Fibroblast of pulmonary artery (primary cell): ENCODE results near the gene SCG3.

ENCODE experiments used
- DNase-seq: peaks from one replicate; pipeline ENCODE4 v3.0.0-alpha.2; 2010; ENCODE audit warnings: low read depth
- H3K4me3 ChIP-seq: replicated peaks from 2 replicates; pipeline ENCODE4 v1.5.1; 2011; ENCODE audit warnings: low read depth, mild to moderate bottlenecking, control low read depth, low read length, moderate library complexity
- CTCF ChIP-seq: IDR thresholded peaks from 2 replicates; pipeline ENCODE4 v1.5.1; 2011; ENCODE audit warnings: mild to moderate bottlenecking, control low read depth, low read length, inconsistent platforms; ENCODE audit errors: missing control alignments

Gene SCG3

GRCh38 chr15:51669381-51669780 lies 11.9 kb upstream of the SCG3 start:
- no peak overlapping the region for H3K4me3 ChIP-seq
- DNase-seq = no peak
- no peak for TF ChIP-seq CTCF

DNA sequence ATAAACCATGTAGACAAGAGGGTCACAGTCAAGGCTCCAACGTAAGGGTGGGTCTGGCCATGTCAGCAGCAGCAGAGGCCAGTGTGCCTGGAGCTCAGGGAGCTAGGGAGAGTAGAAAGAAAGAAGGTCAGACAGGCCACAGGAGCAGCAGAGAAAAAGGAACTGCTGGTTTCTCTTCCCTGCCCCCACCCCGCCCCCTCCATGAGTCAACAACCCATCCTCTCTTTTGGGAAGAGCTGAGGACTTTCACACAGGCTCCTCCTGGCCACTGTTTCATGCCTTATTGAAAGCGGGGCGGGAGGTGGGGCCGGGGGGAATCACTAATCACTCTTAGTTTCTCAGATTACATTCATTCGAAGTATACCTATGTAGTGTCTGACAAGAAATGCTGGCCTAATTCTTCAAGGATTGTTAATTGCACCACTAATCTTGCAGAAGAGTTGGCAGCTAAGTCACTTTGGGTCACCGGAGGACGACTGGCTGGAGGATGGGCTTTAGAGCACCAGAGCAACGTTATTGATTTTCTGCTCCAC lies 9.1 kb upstream of the SCG3 start:
- no peak overlapping the region for H3K4me3 ChIP-seq
- no peak for TF ChIP-seq CTCF
- DNase-seq = no peak

GRCh38 chr15:51672913-51673857 lies 8.1 kb upstream of the SCG3 start:
- no peak overlapping the region for H3K4me3 ChIP-seq
- no peak for DNase-seq
- no peak for TF ChIP-seq CTCF

- no peak overlapping the region for H3K4me3 ChIP-seq
- TF ChIP-seq CTCF = no peak
- DNase-seq = no peak
Observed at GRCh38 chr15:51675234-51675633, 6.1 kb upstream of the SCG3 start.

DNA sequence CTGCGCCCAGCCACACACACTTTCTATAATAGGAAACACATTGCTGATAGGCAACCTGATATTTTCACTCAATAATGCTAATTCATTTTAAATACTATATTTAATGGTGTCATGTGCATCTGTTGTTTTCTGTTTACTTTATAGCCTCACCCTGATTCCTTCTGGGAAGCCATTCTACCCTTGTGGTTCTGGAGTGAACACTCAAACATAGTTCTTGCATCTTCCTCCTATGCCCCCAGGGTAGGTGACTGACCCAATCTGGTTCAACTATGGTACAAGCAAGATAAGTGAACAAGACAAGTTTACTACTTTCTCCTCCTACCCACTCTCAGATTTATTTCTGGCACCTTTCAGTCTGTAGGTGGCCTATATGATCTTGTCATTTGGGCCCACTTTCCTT lies 4.3 kb upstream of the SCG3 start:
- H3K4me3 ChIP-seq = no peak overlapping the region
- TF ChIP-seq CTCF = no peak
- no peak for DNase-seq

DNA sequence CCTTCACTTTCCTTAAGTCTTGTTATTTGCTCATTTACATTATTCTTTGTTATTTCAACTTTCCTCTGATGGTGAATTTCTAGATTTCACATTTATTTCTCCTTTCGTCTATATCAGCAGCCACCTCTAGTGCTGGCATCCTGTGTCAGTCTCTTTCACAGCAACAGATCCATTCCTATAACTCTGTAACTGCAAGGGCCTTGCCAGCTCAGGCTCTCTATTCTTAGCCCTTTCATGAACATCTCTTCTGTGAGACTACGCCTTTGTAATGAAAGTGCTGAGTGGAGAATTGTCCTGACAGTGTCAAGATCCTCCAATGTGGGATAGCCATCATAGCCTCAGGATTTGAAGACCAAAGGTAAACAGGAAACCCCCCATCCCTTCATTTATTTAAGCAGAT lies 3.9 kb upstream of the SCG3 start:
- no peak for DNase-seq
- H3K4me3 ChIP-seq = no peak overlapping the region
- no peak for TF ChIP-seq CTCF
